ENCODE measurements around the gene FOXE1.

- no peak for TF ChIP-seq CTCF (IDR thresholded peaks at IDR 0.05)
- no peak for TF ChIP-seq POLR2A (IDR thresholded peaks at IDR 0.05)
Observed at GRCh38 chr9:97858826-97859225, 5.8 kb downstream of the FOXE1 start.

All from right lobe of liver (tissue), 4 donors.